ENCODE data around the gene HINT2.
A peak's percentile ranks its signal among the peaks of the same experiment; 100 is the strongest.

HINT2 gene

GRCh38 chr9:35814841-35815543 lies at the start of gene HINT2:
Gene HINT2 (minus strand): TSS chr9:35815042. CDS start chr9:35814979, 63 bp downstream.
- peak; percentile 99 for DNase-seq

GRCh38 chr9:35863583-35863982 lies 48.7 kb upstream of the HINT2 start:
- DNase-seq: no peak

- DNase-seq: no peak
Measured at GRCh38 chr9:35862328-35862727, 47.5 kb upstream of the HINT2 start.

- no peak for DNase-seq
Measured at GRCh38 chr9:35861161-35861897, 46.5 kb upstream of the HINT2 start.

GRCh38 chr9:35859990-35860339 lies 45.1 kb upstream of the HINT2 start:
- DNase-seq: no peak

GRCh38 chr9:35859310-35859989 lies 44.6 kb upstream of the HINT2 start:
- DNase-seq: no peak

- no peak for DNase-seq
Measured at GRCh38 chr9:35858458-35858857, 43.6 kb upstream of the HINT2 start.

GRCh38 chr9:35856882-35857281 lies 42.0 kb upstream of the HINT2 start:
- DNase-seq: no peak

- DNase-seq: no peak
Measured at GRCh38 chr9:35856206-35856605, 41.4 kb upstream of the HINT2 start.

- no peak for DNase-seq
Measured at GRCh38 chr9:35854091-35854762, 39.4 kb upstream of the HINT2 start.

- no peak for DNase-seq
Measured at GRCh38 chr9:35852876-35853865, 38.3 kb upstream of the HINT2 start.

- no peak for DNase-seq
Measured at GRCh38 chr9:35852267-35852815, 37.5 kb upstream of the HINT2 start.

- no peak for DNase-seq
Measured at GRCh38 chr9:35847792-35848572, 33.1 kb upstream of the HINT2 start.

GRCh38 chr9:35845824-35846771 lies 31.3 kb upstream of the HINT2 start:
- DNase-seq: no peak

GRCh38 chr9:35844628-35845270 lies 29.9 kb upstream of the HINT2 start:
- no peak for DNase-seq

- no peak for DNase-seq
Measured at GRCh38 chr9:35842795-35843194, 28.0 kb upstream of the HINT2 start.

- no peak for DNase-seq
Measured at GRCh38 chr9:35842020-35842745, 27.3 kb upstream of the HINT2 start.

- no peak for DNase-seq
Measured at GRCh38 chr9:35841645-35841900, 26.7 kb upstream of the HINT2 start.
